ENCODE measurements around the gene ACTL6A.
"Not testable (repeated sequence)": the region's sequence is repeated elsewhere in the genome, so short reads cannot be mapped to it uniquely, and the experiment has no call there.

ACTL6A gene

GRCh38 chr3:179562591-179563270, at the start of gene ACTL6A:
Gene ACTL6A (plus strand): TSS chr3:179562926. CDS start chr3:179563093, 167 bp downstream.
- in situ Hi-C loops (cut with MboI; ENCODE audit: low sequenced_read_pairs): loop anchor here (25.0 kb wide), 1 partner anchor 500 kb away; the partner anchor contains the start of gene ZMAT3

- in situ Hi-C loops (cut with MboI; ENCODE audit: low sequenced_read_pairs): no loop called here
Measured at GRCh38 chr3:179513862-179514261, 48.9 kb upstream of the ACTL6A start.

GRCh38 chr3:179516461-179517251, 46.1 kb upstream of the ACTL6A start:
- in situ Hi-C loops (cut with MboI; ENCODE audit: low sequenced_read_pairs): not testable (repeated sequence)

GRCh38 chr3:179526482-179526881, 36.2 kb upstream of the ACTL6A start:
- in situ Hi-C loops (cut with MboI; ENCODE audit: low sequenced_read_pairs): no loop called here

- in situ Hi-C loops (cut with MboI; ENCODE audit: low sequenced_read_pairs): no loop called here
Measured at GRCh38 chr3:179526989-179527391, 35.7 kb upstream of the ACTL6A start.

GRCh38 chr3:179528772-179529171, 34.0 kb upstream of the ACTL6A start:
- in situ Hi-C loops (cut with MboI; ENCODE audit: low sequenced_read_pairs): no loop called here

GRCh38 chr3:179531576-179531975, 31.1 kb upstream of the ACTL6A start:
- in situ Hi-C loops (cut with MboI; ENCODE audit: low sequenced_read_pairs): no loop called here

GRCh38 chr3:179533274-179533673, 29.5 kb upstream of the ACTL6A start:
- in situ Hi-C loops (cut with MboI; ENCODE audit: low sequenced_read_pairs): no loop called here

- in situ Hi-C loops (cut with MboI; ENCODE audit: low sequenced_read_pairs): no loop called here
Measured at GRCh38 chr3:179536256-179536655, 26.5 kb upstream of the ACTL6A start.

GRCh38 chr3:179541094-179541493, 21.6 kb upstream of the ACTL6A start:
- in situ Hi-C loops (cut with MboI; ENCODE audit: low sequenced_read_pairs): no loop called here

GRCh38 chr3:179541596-179541995, 21.1 kb upstream of the ACTL6A start:
- in situ Hi-C loops (cut with MboI; ENCODE audit: low sequenced_read_pairs): no loop called here

- in situ Hi-C loops (cut with MboI; ENCODE audit: low sequenced_read_pairs): no loop called here
Measured at GRCh38 chr3:179542375-179542774, 20.4 kb upstream of the ACTL6A start.

GRCh38 chr3:179544981-179545645, 17.6 kb upstream of the ACTL6A start:
- in situ Hi-C loops (cut with MboI; ENCODE audit: low sequenced_read_pairs): no loop called here

GRCh38 chr3:179546814-179547241, 15.9 kb upstream of the ACTL6A start:
- in situ Hi-C loops (cut with MboI; ENCODE audit: low sequenced_read_pairs): no loop called here

GRCh38 chr3:179551349-179552105, 11.2 kb upstream of the ACTL6A start:
- in situ Hi-C loops (cut with MboI; ENCODE audit: low sequenced_read_pairs): loop anchor here (25.0 kb wide), 1 partner anchor 489 kb away; the partner anchor contains the start of gene ZMAT3

- in situ Hi-C loops (cut with MboI; ENCODE audit: low sequenced_read_pairs): loop anchor here (25.0 kb wide), 1 partner anchor 497 kb away; the partner anchor contains the start of gene ZMAT3
Measured at GRCh38 chr3:179558742-179559364, 3.9 kb upstream of the ACTL6A start.

GRCh38 chr3:179560791-179561190, 1.9 kb upstream of the ACTL6A start:
- in situ Hi-C loops (cut with MboI; ENCODE audit: low sequenced_read_pairs): loop anchor here (25.0 kb wide), 1 partner anchor 498 kb away; the partner anchor contains the start of gene ZMAT3

- in situ Hi-C loops (cut with MboI; ENCODE audit: low sequenced_read_pairs): loop anchor here (25.0 kb wide), 1 partner anchor 501 kb away; the partner anchor contains the start of gene ZMAT3
Measured at GRCh38 chr3:179563271-179563783, 601 bp downstream of the ACTL6A start.

GRCh38 chr3:179565496-179565895, 2.8 kb downstream of the ACTL6A start:
- in situ Hi-C loops (cut with MboI; ENCODE audit: low sequenced_read_pairs): loop anchor here (25.0 kb wide), 1 partner anchor 503 kb away; the partner anchor contains the start of gene ZMAT3

GRCh38 chr3:179580992-179581391, 18.3 kb downstream of the ACTL6A start:
- in situ Hi-C loops (cut with MboI; ENCODE audit: low sequenced_read_pairs): no loop called here
